Vein endothelial cell (primary cell): ENCODE measurements around the gene ITGAD. TPM values are rescaled to one million over a fixed set of nuclear protein-coding genes. Genes with fewer than 3 reads are reported as not detected.

ENCODE experiments used
- total RNA-seq: library from RNA; depleted of rRNA; stranded (reverse); fragments of >200 nt; gene quantifications from 2 replicates; pipeline ENCODE4 v1.2.3, GENCODE V29; 2012

Gene ITGAD
- not detected in 2 replicates for total RNA-seq

DNA sequence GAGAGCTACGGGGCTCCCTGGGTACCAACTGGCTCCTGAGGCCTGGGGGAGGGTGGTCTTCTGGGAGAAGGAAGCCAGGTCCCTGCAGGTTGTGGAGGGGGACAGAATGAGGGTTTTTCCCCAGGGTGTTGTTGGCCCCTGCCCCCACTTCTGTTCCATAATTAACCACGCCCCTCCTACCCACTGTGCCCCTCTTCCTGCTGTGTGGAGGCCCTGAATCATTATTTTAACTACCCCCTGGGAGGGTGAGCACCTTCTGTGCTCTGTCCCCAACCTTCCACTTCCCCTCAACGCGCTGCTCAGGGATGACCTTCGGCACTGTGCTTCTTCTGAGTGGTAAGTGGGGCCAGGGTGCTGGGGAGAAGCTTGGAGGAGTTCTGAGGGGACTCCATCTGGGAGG is at the start of gene ITGAD:
Gene ITGAD (plus strand): TSS at position 280 of the 400 bp plus-strand sequence. CDS start 26 bp downstream, at position 306.

DNA sequence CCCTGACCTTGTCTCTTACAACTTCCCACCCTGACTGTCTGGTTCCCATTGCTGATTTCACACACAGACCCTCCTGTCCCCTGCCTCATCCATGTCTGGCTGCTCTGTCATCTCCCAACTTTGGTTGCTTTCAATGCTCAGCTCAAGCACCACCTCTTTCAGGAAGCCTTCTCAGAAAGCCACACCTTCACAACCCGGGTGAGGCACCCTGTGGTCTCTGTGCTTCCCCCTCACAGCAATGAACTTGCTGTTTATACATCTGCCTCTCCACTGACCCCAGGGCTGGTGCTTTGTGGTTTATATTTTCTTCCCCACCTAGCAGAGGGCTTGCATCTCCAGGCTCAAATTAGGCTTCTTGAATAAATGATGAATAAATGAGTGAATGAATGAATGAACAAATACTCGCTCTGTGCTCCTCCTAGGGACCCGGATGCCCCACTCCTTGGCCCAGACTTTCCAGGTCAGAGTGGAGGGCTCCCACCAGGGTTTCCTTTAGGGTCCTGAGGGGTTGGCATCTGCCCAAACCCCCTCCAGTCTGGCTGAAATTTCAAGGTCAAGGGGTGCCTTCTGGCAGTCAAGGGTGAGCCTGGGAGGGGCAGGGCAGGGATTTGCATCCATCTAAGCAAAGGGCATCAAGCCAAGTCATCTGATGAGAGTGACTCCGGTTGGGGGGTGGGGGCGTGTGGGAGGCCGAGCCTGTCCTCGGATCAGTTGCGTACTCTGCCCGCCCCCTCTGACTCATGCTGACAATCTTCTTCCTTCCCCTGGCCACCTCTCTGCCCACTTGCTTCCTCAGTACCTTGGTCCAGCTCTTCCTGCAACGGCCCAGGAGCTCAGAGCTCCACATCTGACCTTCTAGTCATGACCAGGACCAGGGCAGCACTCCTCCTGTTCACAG is 38.5 kb upstream of the ITGAD start, which contains the start of gene ITGAX:
Gene ITGAX (plus strand): TSS at position 783 of the 898 bp plus-strand sequence. CDS start 79 bp downstream, at position 862.

DNA sequence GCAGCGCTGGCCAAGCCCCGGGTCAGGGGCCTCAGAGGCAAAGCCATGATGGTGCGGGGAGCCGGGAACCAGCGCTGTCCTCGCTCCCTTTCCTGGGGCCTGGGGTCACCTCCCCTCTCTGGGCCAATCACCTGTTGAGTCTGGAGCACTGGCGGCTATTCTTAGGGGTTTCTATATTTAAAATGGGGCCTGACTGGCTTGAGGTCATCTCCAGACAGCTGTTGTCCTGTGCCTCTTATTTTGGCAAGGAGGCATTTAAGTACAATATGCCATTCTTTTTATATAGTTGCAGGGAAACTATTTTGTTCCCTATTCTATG is 35.1 kb downstream of the ITGAD start, which contains the start of gene COX6A2:
Gene COX6A2 (minus strand): TSS at position 82 of the 319 bp plus-strand sequence. CDS start 35 bp downstream, at position 47.

DNA sequence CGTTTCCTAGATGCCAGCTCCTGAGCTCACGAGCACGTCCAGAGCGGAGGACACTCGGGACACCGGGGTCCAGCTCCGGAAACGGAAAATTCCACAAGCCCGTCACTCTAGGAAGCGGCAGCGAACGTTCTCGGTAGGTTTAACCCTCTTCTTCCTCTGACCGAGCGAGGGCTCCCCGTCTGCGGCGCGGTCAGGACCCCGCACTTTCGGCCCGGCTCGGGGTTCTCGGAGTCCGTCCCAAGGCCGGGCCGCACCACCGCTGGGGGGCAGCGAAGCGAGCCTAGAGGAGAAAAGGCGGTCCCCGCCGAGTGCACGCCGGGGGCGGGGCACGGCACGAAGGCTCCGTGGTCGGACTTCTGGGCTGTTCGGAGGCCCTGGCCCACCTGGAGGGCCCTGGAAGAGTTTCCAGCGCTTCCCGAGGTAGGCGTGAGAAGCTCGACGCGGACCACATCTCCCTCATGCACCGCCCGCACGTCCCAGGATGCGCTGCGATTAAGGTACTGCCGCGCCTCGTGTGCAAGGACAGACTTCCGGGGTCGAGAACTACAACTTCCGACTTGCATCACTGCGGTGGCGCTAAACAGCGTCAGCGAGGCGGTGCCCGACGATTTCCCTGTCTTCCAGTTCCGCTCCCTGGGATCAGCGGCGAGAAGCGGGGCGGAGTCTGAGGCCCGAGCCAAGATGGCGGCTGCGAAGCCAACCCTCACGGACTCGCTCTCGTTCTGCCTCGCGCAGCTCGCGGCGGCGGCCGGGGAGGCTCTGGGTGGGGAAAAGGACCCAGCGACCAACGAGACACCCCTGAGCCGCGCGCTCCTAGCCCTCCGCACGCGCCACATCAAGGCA is 65.9 kb downstream of the ITGAD start, which contains the start of gene ARMC5:
Gene ARMC5 (plus strand): TSS at position 658 of the 843 bp plus-strand sequence. CDS start 24 bp downstream, at position 682.

DNA sequence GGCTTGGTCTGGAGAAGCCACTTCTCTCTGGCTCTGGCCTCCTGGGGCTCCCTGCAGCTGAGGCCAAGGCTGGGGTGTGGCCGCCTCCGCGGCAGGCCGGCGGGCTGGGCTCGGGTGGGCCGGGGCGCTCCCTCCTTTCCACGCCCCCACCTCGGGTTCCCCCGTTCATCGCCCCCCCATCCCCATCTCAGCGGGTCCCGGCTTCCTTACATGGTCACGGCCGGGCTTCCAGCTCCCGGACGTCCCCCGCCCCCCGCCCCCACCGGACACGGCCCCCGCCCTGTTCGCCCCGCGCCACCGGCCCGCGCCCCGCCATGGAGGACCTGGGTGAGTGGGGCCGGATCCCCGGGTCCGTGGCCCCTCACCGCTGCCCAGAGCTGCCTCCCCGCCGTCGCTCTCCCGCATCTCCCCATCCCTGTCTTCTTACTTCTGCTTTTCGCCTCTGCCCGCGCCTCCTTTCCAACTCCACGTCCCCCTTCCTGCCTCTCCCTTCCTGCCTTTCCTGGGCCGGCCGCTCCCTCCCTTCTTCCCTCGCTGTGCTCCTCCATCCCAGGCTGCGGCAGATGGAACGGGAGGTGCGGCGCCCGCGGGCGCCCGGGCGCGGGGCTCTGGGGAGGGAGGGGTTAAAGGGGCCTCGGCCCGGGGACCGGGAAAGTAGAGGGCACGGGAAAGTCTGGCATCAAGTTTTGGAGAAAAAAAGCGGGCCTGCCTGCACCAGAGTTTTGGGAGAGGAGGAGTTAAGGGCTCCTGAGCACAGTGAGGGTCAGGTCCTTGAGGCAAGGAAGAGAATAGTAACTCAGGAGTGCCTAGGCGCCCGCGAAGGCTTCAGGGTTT is 79.0 kb downstream of the ITGAD start, which contains the start of gene TGFB1I1:
Gene TGFB1I1 (plus strand): TSS at position 278 of the 834 bp plus-strand sequence. CDS start 37 bp downstream, at position 315.

Other genes starting within 250 kb of the ITGAD start
- gene PRSS36, start 243.3 kb upstream of the ITGAD start, total RNA-seq: 0.10 and 0.65 TPM in 2 replicates
- gene FUS, start 213.2 kb upstream of the ITGAD start, total RNA-seq: 45.4 and 58.8 TPM in 2 replicates
- gene PYCARD, start 190.6 kb upstream of the ITGAD start, total RNA-seq: 33.2 and 53.9 TPM in 2 replicates
- gene TRIM72, start 179.2 kb upstream of the ITGAD start, total RNA-seq: under 0.01 TPM in 1 of 2 replicates, not detected in the other
- gene PYDC1, start 176.2 kb upstream of the ITGAD start, total RNA-seq: not detected in 2 replicates
- not detected in 2 replicates for gene ITGAM, start 133.4 kb upstream of the ITGAD start, total RNA-seq
- 0.65 and 1.1 TPM in 2 replicates for gene ITGAX, start 38.2 kb upstream of the ITGAD start, total RNA-seq
- not detected in 2 replicates for gene COX6A2, start 35.0 kb downstream of the ITGAD start, total RNA-seq
- gene ZNF843, start 49.5 kb downstream of the ITGAD start, total RNA-seq: 0.19 and 0.98 TPM in 2 replicates
- 22.8 and 27.1 TPM in 2 replicates for gene ARMC5, start 66.2 kb downstream of the ITGAD start, total RNA-seq
- gene TGFB1I1, start 78.8 kb downstream of the ITGAD start, total RNA-seq: 57.3 and 108 TPM in 2 replicates
- gene SLC5A2, start 89.8 kb downstream of the ITGAD start, total RNA-seq: 0.10 TPM in 1 of 2 replicates, not detected in the other
- gene RUSF1, start 115.1 kb downstream of the ITGAD start, total RNA-seq: 32.6 and 49.3 TPM in 2 replicates
- gene AHSP, start 134.6 kb downstream of the ITGAD start, total RNA-seq: not detected in 2 replicates